NCI-H1417 treated with DMSO at 0.1 percent for 48 hours (cell line): Measurements from ENCODE around the gene STK17A.
"Not testable (repeated sequence)": the region's sequence is repeated elsewhere in the genome, so short reads cannot be mapped to it uniquely, and the experiment has no call there.

ENCODE experiments used
- DNase-seq: peaks from one replicate; lab custom pipeline; 2025; lab: John Stamatoyannopoulos, UW

STK17A gene

DNA sequence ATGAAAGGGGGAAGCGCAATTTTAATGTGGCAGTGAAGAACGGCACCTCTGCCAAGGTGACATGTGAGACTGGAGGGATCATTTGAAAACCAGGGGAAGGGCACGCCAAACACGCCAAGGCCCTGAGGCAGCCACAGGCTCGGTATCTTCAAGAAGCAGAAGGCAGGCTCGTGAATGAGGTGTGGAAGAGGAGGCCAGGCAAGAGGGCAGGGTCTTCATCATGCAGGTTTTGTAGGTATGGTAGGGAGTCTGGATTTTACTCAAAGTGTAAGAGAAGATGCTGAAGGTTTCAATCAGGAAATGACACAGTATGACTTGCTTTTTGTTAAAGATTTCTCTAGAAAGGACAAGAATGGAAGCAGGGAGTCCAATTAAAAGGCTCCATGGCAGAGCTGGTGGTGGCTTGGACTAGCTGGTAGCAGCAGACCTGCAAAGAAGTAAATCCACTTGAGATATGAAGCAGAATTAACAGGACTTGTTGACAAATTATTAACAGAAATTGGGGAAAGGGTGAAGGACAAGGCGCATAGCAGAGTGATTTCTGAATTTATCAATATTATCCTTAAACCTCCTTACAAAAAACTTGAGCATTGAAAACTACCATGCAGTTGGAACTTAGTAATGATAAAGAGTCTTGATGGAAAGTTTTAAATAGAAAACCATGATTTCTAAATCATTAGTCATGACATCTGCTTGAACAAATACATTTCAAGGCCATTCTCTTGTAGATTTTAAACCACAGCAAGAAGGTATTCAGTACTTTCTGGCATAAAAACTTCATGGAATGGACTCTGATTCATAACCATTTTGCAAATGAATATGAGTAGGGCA is 76.0 kb downstream of the STK17A start:
- no peak for DNase-seq

DNA sequence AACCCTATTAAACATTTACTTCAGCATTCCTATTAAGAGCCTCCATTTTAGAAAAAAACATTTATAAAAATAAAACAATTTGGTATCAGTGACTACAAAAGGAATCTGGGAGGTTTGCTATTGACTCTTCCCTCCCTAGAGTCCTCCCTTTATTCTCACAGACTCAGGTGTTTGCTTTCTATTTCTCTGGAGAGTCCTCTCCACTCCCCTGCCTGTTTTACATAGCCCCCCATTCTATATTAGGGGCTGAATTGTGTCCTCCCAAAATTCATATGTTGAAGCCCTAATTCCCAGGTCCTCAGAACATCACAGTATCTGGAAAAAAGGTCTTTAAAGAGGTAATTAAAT is 76.6 kb downstream of the STK17A start:
- DNase-seq: no peak

DNA sequence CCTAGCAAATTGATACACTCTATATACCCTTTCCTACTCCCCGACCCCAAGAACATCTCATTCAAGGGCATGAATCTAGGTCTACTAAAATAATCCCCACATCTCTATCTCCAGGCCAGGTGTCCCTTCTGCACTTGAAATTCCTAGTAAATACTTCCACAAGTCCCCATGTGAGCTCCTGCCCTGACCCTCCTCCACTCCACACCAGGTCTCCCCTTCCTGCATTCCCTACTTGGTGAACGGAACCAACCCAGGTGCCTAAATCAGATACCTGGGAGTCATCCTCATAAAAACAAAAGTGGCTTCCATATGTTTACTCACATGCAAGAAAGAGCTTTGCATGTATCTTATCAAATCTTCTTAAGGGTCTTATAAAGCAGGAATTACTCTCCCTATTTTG is 77.2 kb downstream of the STK17A start:
- no peak for DNase-seq

DNA sequence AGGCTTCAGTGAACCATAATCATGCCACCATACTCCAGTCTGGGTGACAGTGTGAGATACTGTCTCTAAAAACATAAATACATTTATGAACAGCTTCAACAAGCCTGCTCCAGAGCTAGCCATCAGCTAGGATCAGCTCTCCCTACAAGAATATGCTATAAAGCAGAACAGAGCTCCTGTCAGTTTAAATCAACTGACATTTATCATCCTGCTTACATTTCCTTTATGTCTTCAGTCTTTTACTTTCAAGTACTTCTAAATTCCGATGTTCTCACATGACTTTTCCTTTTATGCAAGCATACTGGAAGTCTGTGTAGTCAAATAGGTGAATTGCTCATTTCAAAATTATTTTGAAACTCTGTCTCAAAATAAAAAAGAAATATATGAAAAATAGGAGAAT is 81.8 kb downstream of the STK17A start:
- no peak for DNase-seq

DNA sequence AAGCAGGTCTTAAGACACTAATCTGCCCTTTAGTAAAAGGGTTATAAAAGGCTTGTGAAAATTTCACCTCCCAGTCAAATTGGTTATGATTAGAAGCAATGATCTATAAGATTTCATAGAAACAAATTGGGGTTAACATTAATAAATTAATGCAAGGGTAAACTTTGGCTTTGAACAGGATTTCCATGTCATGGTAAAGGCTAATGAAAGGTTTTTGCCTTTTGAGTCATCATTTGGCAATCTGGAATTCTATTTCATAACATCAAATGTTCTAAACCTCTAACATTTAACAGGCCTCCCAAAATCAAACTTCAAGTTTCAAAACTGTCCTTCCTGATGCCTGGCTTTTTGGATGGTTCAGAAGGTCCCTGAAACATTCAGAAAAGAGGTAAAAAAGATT is 84.0 kb downstream of the STK17A start:
- no peak for DNase-seq

DNA sequence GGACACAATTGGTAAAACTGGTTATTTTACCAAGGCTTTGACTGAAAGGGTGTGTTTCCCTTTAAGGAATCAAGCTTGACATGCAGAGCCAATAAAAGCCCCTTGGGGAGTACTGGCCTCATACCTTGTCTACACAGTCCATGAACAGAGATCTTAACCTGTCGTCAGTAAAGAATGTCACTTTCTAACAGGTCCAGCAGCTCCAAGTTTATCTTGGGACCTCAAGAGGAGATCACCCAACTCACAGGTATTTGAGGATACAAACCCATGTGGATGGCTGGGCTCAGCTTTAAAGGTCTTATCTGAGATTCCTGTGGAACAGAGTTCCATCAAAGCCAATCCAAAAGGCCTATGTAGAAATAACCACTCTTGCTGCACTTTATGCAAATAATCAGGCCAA is 85.1 kb downstream of the STK17A start:
- no peak for DNase-seq

DNA sequence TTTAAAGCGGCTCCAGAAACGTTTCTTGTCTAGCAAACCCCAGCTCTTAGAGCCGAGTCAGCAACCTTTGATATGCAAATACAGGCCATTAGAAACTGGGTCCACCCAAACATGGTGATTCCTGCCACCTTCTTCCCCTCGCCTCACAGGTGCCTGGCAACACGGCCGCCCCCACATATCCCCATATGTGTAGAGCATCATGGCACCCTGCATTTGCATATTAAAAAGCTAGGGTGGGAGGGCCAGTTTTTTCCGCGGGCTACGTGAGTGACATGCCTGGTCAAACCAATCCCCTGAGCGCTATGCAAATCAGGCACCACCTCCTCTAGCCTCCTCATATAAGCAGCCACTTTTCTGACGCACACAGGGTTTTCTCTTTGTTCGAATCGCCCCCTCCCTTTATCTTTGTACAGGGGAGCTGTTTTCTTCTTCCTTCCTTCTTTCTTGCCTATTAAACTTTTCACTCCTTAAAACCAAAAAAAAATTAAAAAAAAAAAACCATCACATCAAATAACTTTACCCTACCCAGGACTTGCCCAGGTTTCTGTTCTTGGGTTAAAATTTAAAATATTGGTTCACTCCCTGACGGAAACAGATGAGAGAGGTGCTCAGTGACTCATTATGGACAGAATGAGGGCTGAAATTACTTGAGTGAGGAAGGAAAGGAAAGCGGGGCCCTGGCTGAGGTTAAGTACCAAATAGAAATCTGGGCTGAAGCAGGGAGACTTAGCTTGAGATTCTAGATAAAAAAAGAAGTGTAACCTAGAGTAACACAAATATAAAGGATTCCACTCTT is 86.6 kb downstream of the STK17A start:
- no peak for DNase-seq

DNA sequence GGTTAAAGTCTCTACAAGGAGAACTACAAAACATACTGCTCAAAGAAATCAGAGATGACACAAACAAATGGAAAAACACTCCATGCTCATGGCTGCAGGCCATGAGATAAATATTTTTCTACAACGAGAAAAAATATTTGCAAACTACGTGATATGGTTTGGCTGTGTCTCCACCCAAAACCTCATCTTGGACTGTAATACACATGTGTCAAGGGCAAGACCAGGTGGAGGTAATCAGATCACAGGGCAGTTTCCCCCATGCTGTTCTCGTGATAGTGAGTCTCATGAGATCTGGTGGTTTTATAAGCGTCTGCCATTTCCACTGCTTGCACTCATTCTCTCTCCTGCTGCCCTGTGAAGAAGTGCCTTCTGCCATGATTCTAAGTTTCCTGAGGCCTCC is 88.6 kb downstream of the STK17A start:
- no peak for DNase-seq

DNA sequence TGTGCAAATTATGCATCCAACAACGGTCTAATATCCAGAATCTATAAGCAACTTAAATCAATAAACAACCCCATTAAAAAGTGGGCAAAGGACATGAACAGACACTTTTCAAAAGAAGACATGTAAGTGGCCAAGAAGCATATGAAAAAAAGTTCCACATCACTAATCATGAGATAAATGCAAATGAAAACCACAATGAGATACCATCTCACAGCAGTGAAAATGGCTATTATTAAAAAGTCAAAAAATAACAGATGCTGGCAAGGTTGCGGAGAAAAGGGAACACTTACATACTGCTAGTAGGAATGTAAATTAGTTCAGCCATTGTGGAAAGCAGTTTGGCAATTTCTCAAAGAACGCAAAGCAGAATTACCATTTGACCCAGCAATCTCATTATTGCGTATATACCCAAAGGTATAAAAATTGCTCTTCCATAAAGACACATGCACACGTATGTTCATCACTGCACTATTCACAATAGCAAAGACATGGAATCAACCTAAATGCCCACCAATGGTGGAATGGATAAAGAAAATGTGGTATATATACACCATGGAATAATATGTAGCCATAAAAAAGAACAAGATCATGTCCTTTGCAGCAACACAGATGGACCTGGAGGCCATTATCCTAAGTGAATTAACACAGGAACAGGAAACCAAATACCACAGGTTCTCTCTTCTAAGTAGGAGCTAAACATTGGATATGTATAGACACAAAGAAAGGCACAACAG is 90.5 kb downstream of the STK17A start:
- not testable (repeated sequence) for DNase-seq

DNA sequence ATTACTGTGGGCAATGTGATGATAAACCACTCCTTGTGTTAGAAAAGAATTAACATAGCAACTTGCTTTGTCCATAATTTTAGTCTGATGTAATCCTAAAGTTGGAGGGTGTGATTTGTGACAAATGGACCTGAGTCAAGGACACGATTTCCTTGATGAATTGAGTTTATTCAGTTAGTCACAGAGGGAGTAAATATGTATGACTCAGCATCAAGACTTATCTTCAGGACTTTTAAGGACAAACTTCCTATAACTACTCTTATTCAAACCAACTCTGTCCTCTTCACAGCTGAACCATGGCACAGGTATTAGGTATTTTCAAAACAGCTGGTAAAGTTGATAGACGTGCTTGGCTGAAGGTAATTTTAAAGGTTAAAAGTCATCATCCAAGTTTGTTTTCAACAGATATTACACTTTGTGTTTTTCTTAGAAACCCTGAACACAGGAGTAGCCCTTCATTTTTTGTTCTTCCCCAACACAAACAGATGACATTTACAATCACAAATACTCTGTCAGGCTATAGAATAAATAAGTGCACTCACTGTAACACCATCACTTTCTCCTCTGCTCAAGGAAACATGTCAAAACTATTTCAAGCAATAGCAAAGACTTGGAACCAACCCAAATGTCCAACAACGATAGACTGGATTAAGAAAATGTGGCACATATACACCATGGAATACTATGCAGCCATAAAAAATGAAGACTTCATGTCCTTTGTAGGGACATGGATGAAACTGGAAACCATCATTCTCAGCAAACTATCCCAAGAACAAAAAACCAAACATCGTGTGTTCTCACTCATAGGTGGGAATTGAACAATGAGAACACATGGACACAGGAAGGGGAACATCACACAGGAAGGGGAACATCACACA is 91.9 kb downstream of the STK17A start:
- no peak for DNase-seq
